Testis (tissue), 2 donors: Measurements from ENCODE around the gene PTAFR.

Experiments
- CTCF ChIP-seq, 3 experiments: fragments of 450-650 bp in 2 of 3; fragments of 200-600 bp in 1 of 3; sonication (generic) in 1 of 3; IDR thresholded peaks; one replicate each; pipeline ENCODE4 v1.5.1; 2016 to 2019; ENCODE audit warnings: antibody characterized with exemption in 3 of 3, mild to moderate bottlenecking in 2 of 3, moderate library complexity in 1 of 3
- POLR2A ChIP-seq: fragments of 450-650 bp; IDR thresholded peaks from one replicate; pipeline ENCODE4 v1.6.1; 2017; ENCODE audit warnings: antibody characterized with exemption, mild to moderate bottlenecking, moderate library complexity

GRCh38 chr1:28141685-28142084, 34.8 kb downstream of the PTAFR start:
- TF ChIP-seq CTCF (IDR thresholded peaks at IDR 0.05) (no peak), POLR2A (no peak)
